22Rv1 (cell line): ENCODE measurements around the gene ASH1L.
A peak's percentile ranks its signal among the peaks of the same experiment; 100 is the strongest.
"Not testable (repeated sequence)": the region's sequence is repeated elsewhere in the genome, so short reads cannot be mapped to it uniquely, and the experiment has no call there.

Experiments
- H3K27ac ChIP-seq: fragments of 450-650 bp; 2 replicates; pipeline ENCODE4 v1.5.1; 2017
- ZFX ChIP-seq: fragments of 450-650 bp; IDR thresholded peaks from 2 replicates; pipeline ENCODE4 v1.6.1; 2017; ENCODE audit warnings: antibody characterized with exemption, borderline replicate concordance
- TF ChIP-seq, protein P1 (sequence below): fragments of 450-650 bp; IDR thresholded peaks from 2 replicates; pipeline ENCODE4 v1.5.1; 2017; ENCODE audit warnings: mild to moderate bottlenecking

The ASH1L gene

DNA sequence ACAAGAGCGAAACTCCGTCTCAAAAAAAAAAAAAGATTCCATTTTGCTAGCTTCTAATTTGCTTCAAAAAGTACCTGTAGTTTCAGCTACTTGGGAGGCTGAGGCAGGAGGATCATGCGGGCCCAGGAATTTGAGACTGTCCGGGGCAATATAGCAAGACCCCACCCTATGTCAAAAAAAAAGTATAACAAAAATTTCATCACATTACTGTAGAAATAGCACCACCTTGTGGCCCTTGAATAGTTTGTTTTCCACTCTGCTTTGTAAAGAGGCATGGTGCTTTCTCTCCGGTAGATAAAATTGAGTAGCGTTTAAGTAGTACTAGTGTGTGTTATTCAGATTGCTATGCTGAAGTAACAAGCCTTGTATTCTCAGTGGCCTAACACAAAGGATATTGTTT, 29.2 kb upstream of the ASH1L start:
- no peak for TF ChIP-seq ZFX
- TF ChIP-seq, protein P1, sequence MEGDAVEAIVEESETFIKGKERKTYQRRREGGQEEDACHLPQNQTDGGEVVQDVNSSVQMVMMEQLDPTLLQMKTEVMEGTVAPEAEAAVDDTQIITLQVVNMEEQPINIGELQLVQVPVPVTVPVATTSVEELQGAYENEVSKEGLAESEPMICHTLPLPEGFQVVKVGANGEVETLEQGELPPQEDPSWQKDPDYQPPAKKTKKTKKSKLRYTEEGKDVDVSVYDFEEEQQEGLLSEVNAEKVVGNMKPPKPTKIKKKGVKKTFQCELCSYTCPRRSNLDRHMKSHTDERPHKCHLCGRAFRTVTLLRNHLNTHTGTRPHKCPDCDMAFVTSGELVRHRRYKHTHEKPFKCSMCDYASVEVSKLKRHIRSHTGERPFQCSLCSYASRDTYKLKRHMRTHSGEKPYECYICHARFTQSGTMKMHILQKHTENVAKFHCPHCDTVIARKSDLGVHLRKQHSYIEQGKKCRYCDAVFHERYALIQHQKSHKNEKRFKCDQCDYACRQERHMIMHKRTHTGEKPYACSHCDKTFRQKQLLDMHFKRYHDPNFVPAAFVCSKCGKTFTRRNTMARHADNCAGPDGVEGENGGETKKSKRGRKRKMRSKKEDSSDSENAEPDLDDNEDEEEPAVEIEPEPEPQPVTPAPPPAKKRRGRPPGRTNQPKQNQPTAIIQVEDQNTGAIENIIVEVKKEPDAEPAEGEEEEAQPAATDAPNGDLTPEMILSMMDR, result peak; percentile 18; the same call in 1 of the 2 replicates
- H3K27ac ChIP-seq, result no peak overlapping the region

DNA sequence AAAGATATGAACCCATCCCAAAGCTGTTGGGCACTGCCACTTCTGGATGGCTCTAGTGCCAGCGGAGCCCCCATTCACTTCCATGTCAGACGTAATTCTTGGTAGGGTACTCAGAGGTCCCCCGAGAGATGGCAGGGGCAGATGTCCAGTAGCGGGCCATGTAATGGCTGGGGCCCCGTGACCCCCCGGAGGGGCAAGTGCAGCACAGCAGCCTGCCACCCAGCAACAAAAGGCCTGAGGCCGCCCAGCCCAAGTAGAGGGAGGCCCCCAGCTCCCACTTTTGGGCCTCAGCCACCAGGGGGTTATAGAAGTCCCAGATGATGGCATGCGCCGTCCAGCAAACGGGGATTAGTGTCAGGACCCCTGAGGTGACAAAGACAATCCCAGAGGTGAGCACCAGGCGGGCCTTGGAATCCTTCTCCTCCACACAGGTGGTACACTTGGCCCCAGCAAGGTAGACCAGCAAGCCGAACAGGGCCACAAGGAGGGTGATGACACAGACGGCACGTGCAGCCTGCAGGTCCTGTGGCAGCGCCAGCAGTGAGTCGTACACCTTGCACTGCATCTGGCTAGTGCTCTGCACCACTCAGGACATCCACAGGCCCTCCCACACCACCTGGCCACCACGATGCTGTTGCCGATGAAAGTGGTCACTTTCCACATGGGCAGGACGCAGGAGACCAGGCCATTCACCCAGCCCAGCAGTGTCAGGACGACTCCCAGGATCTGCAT, 28.1 kb upstream of the ASH1L start:
- not testable (repeated sequence) for H3K27ac ChIP-seq

DNA sequence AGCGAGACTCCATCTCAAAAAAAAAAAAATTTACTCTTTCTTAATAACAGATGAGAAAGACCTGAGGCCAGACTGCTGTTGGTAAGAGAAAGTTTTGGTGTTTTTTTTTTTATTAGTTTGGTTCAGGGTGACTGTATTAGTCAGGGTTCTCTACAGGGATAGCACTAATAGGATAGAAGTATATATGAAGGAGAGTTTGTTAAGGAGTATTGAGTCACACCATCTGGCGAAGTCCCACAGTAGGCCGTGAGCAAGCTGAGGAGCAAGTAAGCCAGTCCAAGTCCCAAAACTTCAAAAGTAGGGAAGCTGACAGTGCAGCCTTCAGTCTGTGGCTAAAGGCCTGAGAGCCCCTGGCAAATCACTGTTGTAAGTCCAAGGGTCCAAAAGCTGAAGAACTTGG, 26.7 kb upstream of the ASH1L start:
- not testable (repeated sequence) for H3K27ac ChIP-seq

DNA sequence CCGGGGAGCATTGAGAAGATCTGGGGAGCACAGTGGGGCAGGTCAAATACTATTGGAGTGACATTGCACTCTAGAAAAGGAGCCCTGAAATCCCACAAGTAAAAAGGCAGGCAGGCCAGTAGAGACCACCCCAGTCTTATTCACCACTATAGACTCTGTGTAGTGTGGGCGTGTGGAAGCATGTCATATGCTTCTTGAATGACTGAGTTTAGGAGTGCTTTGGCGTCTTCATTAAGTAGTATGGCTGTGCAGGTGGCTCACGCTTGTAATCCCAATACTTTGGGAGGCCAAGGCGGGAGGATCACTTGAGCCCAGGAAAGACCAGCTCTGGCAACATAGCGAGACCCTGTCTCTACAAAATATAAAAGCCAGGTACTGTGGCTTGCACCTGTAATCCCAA, 21.2 kb upstream of the ASH1L start:
- H3K27ac ChIP-seq, result not testable (repeated sequence)

DNA sequence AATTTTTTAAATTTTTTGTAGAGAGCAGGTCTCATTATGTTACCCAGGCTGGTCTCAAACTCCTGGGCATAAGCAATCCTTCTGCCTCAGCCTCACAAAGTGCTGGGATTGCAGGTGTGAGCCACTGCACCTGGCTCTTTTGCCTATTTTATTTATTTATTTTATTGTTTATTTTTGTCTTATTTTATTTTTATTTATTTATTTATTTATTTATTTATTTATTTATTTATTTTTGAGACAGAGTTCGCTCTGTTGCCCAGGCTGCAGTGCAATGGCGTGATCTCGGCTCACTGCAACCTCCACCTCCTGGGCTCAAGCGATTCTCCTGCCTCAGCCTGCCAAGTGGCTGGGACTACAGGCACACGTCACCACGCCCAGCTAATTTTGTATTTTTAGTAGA, 13.0 kb upstream of the ASH1L start:
- not testable (repeated sequence) for H3K27ac ChIP-seq

DNA sequence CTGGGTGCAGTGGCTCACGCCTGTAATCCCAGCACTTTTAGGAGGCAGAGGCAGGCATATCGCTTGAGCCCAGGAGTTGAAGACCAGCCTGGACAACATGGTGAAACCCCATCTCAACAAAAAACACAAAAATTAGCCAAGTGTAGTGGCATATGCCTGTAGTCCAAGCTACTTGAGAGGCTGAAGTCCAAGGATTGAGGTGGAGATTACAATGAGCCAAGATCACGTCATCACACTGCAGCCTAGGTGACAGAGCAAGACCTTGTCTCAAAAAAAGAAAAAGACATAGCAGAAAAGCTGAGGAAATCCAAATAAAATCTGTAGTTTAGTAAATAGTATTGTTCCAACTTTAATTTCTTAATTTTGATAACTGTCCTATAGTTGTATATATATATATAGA, 11.5 kb upstream of the ASH1L start:
- no peak overlapping the region for H3K27ac ChIP-seq
- TF ChIP-seq ZFX, result no peak
- TF ChIP-seq, protein P1, result no peak

DNA sequence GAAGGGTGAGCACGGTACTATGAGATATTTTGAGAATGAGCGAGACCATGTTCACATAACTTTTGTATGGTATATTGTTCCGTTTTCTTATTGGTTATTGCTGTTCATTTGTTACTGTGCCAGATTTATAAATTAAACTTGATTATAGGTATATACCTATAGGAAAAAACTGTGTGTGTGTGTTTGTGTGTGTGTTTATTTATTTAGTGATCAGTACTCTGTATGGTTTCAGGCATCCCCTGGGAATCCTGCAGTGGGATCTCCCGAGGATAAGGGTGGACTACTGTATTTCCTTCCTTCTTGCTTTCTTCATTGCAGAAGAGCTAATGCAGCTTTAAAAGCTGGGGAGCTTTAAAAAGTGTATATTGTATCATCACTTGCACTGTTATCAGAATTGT, 8.0 kb upstream of the ASH1L start:
- TF ChIP-seq, protein P1, result no peak
- no peak for TF ChIP-seq ZFX
- no peak overlapping the region for H3K27ac ChIP-seq

DNA sequence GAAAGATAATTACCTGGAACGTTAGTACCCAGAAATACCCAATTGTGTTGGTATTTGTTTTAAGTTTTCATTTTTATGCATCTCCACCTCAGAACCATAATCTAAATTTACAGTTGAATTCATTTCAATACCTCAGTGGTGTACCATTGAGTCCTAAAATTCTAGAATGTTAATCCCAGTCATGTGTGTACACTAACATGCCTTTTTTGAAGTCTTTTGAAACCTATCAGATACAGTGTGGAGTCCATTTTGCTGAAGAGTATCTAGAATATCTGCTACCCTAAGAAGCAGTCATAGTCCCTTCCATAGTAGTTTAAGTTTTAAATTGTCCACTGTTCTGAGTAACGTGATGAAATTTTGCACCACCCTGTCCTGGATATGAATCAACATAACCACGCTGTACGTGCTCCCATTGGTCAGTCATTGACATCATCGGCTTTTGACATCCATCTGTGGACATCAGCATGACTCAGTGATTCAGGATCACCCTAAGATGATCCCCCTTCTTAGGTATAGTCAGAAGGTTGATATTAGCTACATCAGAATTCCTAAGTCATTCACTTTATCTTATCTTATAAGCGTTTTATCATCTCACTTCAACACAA, 7.5 kb upstream of the ASH1L start:
- TF ChIP-seq, protein P1, result no peak
- TF ChIP-seq ZFX, result no peak
- H3K27ac ChIP-seq, result no peak overlapping the region

DNA sequence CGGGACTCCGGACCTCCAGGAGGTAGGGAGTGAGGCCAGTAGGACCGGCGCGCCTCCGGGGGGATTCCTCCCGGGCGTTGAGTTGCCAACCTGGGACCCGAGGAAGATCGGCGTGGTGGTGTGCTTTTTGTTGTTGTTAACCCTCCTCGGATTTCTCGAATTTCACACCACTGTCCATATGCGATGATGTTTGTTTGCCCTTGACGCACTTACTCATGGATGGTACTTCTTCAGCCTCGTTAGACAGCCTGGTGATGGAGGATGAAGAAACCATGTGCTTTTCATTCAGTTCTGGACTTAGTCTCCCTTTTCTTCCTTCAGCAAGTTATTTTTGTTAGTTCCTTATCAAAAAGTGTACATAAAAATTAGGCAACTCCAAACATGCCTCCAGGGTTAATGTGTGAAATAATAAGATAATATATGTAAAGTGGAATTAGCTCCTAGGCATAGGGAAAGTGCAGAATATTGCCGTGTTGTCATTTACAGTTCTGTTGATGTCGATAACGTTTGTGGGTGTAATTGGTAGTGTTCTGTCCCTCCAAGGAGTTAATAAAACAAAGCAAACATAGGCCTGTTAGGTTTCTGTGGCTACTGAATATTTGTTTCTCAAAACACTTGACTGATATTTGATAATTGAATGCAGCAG, 897 bp upstream of the ASH1L start:
- H3K27ac ChIP-seq, result peak overlapping the region; percentile 96

DNA sequence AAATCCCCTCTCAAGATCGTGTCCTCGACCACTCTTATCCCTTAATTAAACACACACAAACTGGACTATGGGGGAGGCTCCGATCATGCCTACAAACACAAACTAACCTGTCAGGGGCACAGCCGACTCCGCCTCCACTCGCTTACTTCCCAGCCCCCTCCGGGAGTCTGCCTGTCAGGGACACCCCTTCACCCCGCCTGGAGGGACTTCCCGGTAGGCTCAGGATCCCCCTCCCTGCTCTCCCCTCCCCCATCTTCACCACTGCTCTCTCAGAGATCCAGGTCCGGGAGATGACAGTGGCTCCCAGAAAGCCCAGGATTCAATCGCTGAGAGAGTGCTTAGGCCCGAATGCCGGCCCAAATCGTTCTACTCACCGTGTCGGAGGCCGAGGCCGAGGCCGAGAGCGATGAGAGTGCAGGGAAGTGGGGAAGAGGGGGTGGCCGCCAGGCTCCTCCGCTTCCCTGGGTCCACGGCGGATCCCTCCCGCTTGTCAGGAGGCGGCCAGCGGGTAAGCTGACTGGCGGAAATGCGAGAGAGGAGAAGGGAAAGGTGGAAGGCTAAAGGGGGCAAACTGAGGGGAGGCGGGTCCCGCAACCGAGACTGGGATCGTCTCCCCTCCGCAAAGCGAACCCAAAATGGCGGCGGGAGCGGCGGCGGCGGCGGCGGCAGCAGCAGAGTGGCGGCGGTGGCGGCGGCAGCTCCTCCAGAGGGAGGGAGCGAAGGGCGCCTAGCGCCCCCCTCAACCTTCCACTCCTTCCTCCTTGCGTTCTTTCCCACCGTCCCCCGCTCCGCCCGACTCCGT, 623 bp downstream of the ASH1L start:
- H3K27ac ChIP-seq, result peak overlapping the region; percentile 96
